SK-N-SH (cell line): ENCODE measurements around the gene TPRA1.

Experiments used
- CTCF ChIP-seq: fragments of 200-600 bp; sonication (generic); IDR thresholded peaks from 2 replicates; pipeline ENCODE4 v1.6.1; 2017; ENCODE audit warnings: antibody characterized with exemption, mild to moderate bottlenecking, moderate library complexity
- GATA2 ChIP-seq: sonication (generic); formaldehyde crosslinking; IDR thresholded peaks from 2 replicates; pipeline ENCODE4 v1.5.0; 2020; ENCODE audit warnings: mild to moderate bottlenecking, missing genetic modification reagents
- NRF1 ChIP-seq: IDR thresholded peaks from 2 replicates; pipeline ENCODE4 v1.6.1; 2012; ENCODE audit warnings: low read depth, mild to moderate bottlenecking, low read length
- TAF1 ChIP-seq: IDR thresholded peaks from 2 replicates; pipeline ENCODE4 v1.6.1; 2012; ENCODE audit warnings: low read depth, mild to moderate bottlenecking, low read length, moderate library complexity, borderline replicate concordance
- TF ChIP-seq, protein P1 (sequence below): IDR thresholded peaks from 2 replicates; pipeline ENCODE4 v1.4.0; 2012; ENCODE audit warnings: low read depth, borderline replicate concordance

DNA sequence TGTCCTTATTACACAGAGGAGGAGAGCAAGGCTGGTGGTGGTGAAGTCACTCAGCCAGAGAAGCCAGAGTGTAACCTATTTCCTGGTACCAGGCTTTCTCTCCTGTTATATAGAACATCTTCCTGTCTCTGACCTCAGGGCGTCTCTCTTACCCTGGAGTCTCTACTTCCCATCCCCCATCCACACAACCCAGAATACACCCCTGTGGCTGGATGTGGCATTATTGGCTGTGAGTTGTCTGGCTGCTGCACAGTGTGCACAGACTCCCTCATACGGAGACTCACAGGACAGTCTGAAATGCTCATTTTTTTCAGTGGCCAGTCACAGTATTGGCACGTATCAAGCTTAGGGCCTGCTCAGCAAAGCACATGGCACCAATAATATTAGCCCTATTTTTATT, 47.0 kb upstream of the TPRA1 start:
- TF ChIP-seq NRF1 (no peak), GATA2 (no peak), CTCF (no peak), TAF1 (no peak)
- TF ChIP-seq, protein P1, sequence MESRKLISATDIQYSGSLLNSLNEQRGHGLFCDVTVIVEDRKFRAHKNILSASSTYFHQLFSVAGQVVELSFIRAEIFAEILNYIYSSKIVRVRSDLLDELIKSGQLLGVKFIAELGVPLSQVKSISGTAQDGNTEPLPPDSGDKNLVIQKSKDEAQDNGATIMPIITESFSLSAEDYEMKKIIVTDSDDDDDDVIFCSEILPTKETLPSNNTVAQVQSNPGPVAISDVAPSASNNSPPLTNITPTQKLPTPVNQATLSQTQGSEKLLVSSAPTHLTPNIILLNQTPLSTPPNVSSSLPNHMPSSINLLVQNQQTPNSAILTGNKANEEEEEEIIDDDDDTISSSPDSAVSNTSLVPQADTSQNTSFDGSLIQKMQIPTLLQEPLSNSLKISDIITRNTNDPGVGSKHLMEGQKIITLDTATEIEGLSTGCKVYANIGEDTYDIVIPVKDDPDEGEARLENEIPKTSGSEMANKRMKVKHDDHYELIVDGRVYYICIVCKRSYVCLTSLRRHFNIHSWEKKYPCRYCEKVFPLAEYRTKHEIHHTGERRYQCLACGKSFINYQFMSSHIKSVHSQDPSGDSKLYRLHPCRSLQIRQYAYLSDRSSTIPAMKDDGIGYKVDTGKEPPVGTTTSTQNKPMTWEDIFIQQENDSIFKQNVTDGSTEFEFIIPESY: no peak
